ENCODE data around the gene CFTR. TPM values are rescaled to one million over a fixed set of nuclear protein-coding genes. Genes with fewer than 3 reads are reported as not detected.

Gene CFTR
- total RNA-seq, 1 donor from 2014 or later = 10.3 TPM

DNA sequence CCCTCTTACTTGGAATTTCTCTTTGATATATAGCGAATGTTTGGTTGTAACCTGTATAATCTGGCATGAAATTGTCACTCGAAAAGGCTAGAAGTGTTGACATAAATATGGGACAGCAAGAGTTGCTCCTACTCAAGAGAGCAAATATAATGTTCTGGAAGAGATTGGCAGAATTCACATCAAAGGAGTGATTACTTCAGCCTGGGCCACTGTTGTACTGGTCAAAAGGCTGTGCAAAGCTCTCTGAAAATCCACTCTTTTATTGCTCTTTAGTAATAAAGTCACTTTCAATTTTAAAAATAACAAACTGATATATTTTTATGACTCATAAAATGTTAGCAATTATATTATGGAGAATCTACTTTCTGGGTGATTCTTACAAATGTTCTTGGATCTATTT, 58.2 kb downstream of the CFTR start:
- H3K27me3 ChIP-seq (ENCODE audit: control insufficient read depth, insufficient read depth, low read length) = no peaks in the 10 kb centered on the region
- TF ChIP-seq, protein P1, sequence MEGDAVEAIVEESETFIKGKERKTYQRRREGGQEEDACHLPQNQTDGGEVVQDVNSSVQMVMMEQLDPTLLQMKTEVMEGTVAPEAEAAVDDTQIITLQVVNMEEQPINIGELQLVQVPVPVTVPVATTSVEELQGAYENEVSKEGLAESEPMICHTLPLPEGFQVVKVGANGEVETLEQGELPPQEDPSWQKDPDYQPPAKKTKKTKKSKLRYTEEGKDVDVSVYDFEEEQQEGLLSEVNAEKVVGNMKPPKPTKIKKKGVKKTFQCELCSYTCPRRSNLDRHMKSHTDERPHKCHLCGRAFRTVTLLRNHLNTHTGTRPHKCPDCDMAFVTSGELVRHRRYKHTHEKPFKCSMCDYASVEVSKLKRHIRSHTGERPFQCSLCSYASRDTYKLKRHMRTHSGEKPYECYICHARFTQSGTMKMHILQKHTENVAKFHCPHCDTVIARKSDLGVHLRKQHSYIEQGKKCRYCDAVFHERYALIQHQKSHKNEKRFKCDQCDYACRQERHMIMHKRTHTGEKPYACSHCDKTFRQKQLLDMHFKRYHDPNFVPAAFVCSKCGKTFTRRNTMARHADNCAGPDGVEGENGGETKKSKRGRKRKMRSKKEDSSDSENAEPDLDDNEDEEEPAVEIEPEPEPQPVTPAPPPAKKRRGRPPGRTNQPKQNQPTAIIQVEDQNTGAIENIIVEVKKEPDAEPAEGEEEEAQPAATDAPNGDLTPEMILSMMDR (IDR thresholded peaks at IDR 0.05; ENCODE audit: insufficient read depth, low read length, poor library complexity, severe bottlenecking) = no peak
- DNase-seq (ENCODE audit: low read depth) = no peak
- H3K4me3 ChIP-seq (ENCODE audit: low read depth, low read length) = no peak overlapping the region
- H3K36me3 ChIP-seq (ENCODE audit: control insufficient read depth, insufficient read depth, low read length) = no peaks in the 10 kb centered on the region

DNA sequence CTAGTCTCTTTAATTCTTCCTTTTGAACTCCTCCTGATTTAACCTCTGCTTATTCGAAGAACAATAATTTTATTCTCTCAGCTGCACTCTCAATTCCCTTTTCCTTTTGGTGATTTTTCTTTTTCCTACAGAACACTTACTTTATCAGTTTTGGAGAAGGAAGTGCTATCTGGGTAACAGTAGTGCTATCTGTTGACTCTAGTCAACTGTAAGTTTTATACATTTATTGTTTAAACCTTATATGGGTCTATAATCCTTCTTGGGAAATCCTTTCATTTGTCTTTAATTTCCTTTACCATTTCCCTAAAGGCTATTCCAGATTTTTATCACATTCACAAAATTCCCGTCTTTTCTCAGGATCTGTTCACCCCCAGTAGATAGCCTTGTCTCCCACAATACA, 64.2 kb downstream of the CFTR start:
- H3K4me3 ChIP-seq (ENCODE audit: low read depth, low read length) = no peak overlapping the region
- no peak for DNase-seq (ENCODE audit: low read depth)

DNA sequence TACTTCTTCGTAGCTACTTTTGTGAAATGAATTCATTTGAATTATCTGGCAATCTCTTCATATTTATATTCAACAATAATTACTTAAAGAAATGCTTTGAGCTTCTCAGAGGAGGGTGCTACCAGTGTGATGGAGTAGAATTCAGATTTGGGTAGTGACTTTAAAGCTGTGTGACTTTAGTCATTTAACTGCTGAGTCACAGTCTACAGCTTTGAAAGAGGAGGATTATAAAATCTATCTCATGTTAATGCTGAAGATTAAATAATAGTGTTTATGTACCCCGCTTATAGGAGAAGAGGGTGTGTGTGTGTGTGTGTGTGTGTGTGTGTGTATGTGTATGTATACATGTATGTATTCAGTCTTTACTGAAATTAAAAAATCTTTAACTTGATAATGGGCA, 68.2 kb downstream of the CFTR start:
- Histone ChIP-seq H3K27me3 (ENCODE audit: control insufficient read depth, insufficient read depth, low read length) (no peaks in the 10 kb centered on the region), H3K36me3 (ENCODE audit: control insufficient read depth, insufficient read depth, low read length) (no peaks in the 10 kb centered on the region), H3K4me3 (ENCODE audit: low read depth, low read length) (no peak overlapping the region)
- TF ChIP-seq, protein P1 (IDR thresholded peaks at IDR 0.05; ENCODE audit: insufficient read depth, low read length, poor library complexity, severe bottlenecking) = no peak
- DNase-seq (ENCODE audit: low read depth) = no peak

More for the DNA sequence above, 64.2 kb downstream of the CFTR start:
- Histone ChIP-seq H3K27me3 (ENCODE audit: control insufficient read depth, insufficient read depth, low read length) (no peaks in the 10 kb centered on the region), H3K36me3 (ENCODE audit: control insufficient read depth, insufficient read depth, low read length) (no peaks in the 10 kb centered on the region)
- TF ChIP-seq, protein P1 (IDR thresholded peaks at IDR 0.05; ENCODE audit: insufficient read depth, low read length, poor library complexity, severe bottlenecking) = no peak

DNA sequence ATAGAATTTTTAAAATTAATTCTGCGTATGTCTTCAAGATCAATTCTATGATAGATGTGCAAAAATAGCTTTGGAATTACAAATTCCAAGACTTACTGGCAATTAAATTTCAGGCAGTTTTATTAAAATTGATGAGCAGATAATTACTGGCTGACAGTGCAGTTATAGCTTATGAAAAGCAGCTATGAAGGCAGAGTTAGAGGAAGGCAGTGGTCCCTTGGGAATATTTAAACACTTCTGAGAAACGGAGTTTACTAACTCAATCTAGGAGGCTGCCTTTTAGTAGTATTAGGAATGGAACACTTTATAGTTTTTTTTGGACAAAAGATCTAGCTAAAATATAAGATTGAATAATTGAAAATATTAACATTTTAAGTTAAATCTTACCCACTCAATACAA, 70.8 kb downstream of the CFTR start:
- no peak for DNase-seq (ENCODE audit: low read depth)
- Histone ChIP-seq H3K4me3 (ENCODE audit: low read depth, low read length) (no peak overlapping the region), H3K27me3 (ENCODE audit: control insufficient read depth, insufficient read depth, low read length) (no peaks in the 10 kb centered on the region), H3K36me3 (ENCODE audit: control insufficient read depth, insufficient read depth, low read length) (no peaks in the 10 kb centered on the region)
- TF ChIP-seq, protein P1 (IDR thresholded peaks at IDR 0.05; ENCODE audit: insufficient read depth, low read length, poor library complexity, severe bottlenecking) = no peak

DNA sequence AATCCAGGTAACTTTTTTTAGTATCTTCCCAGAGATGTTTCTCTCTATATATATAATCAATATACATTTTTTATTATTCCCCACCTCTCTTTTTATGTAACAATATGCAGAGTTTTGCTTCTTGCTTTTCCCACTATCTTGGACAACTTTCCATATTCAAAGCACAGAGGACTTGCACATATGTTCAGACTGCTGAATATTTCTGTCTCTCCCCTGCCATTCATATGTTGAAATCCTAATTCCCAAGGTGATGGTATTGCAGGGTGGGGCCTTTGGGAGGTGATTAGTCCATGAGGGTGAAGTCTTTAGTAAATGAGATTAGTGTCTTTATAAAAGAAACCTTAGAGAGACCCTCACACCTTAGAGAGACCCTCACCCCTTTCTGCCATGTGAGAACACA, 72.8 kb downstream of the CFTR start:
- H3K27me3 ChIP-seq (ENCODE audit: control insufficient read depth, insufficient read depth, low read length) = no peaks in the 10 kb centered on the region
- no peak overlapping the region for H3K4me3 ChIP-seq (ENCODE audit: low read depth, low read length)
- no peaks in the 10 kb centered on the region for H3K36me3 ChIP-seq (ENCODE audit: control insufficient read depth, insufficient read depth, low read length)
- TF ChIP-seq, protein P1 (IDR thresholded peaks at IDR 0.05; ENCODE audit: insufficient read depth, low read length, poor library complexity, severe bottlenecking) = no peak
- no peak for DNase-seq (ENCODE audit: low read depth)

DNA sequence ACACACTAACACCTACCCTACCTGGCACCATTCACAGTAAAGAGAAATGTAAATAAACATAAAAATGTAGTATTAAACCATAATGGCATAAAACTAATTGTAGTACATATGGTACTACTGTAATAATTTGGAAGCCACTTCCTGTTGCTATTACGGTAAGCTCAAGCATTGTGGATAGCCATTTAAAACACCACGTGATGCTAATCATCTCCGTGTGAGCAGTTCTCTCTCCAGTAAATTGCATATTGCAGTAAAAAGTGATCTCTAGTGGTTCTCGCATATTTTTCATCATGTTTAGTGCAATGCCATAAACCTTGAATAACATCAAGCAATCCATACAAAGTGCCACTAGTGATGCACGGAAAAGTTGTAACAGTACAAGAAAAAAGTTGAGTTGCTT, 75.4 kb downstream of the CFTR start:
- H3K27me3 ChIP-seq (ENCODE audit: control insufficient read depth, insufficient read depth, low read length) = no peaks in the 10 kb centered on the region
- DNase-seq (ENCODE audit: low read depth) = no peak
- no peaks in the 10 kb centered on the region for H3K36me3 ChIP-seq (ENCODE audit: control insufficient read depth, insufficient read depth, low read length)
- H3K4me3 ChIP-seq (ENCODE audit: low read depth, low read length) = no peak overlapping the region
- TF ChIP-seq, protein P1 (IDR thresholded peaks at IDR 0.05; ENCODE audit: insufficient read depth, low read length, poor library complexity, severe bottlenecking) = no peak
